ENCODE data around the gene DCC.

The DCC gene

DNA sequence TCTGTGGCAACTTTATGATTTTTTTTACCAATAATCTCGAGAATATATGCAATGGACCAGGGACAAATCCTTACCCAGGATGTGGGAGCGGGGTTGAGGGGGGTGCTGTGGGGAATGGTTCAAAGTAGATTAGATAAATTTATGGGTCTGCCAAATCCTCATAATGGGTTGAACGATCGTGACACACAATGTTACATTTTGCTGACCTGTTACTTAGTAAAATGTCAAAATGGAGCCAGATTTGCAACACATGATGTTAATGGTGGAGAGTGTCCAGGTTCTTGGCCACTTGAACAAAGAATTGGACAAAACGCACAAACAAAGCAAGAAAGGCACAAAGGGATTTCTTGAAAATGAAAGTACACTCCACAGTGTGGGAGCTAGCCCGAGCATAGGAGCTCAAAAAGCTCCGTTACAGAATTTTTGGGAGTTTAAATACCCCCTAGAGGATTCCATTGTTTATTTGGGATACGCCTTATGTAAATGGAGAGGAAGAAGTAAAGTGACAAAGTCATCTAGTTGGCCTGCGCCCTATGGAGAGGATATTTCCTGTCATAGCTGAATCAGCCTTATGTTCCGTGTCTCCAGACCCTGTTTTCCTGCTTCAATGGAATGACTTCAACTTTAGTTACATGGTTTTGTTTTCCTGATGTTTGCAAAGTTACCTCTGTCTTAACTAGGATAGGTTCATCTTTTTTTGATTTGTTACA is 776.0 kb downstream of the DCC start:
- no peak for DNase-seq

DNA sequence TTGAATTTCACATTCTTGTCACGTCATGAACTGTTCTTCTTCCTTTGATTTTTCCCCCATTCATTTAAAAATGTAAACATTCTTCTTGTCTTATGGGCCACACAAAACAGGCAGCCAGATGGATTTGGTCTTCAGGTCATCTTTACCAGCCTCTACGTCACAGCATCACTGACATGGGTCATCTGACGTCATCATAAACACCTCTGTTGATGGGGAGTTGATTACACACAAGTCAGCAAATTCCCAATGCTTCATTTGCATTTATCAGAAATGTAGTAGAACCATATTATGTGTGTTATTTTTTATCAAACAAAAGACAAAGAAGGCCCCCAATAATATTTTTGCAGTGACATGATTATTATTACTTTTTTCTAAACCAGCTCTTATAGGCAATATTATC is 777.9 kb downstream of the DCC start:
- no peak for DNase-seq

DNA sequence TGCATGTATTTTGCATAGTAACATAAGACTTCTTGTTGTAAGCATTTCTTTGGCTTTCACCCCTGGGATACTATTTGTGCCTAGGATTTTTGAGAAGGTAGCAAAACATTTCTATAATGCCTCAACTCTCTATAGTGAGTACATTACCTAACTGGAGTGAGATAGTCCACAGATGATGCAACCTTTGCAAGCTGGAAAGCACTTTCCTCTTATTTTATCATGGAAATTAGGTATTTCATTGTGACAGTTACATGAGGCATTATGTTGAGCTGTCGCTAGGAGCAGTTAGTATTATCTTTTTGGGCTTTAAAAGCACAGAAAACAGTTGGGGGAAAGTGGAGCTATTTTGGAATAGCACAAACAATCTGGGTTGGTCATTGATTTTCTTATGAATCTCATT is 786.2 kb downstream of the DCC start:
- no peak for DNase-seq

DNA sequence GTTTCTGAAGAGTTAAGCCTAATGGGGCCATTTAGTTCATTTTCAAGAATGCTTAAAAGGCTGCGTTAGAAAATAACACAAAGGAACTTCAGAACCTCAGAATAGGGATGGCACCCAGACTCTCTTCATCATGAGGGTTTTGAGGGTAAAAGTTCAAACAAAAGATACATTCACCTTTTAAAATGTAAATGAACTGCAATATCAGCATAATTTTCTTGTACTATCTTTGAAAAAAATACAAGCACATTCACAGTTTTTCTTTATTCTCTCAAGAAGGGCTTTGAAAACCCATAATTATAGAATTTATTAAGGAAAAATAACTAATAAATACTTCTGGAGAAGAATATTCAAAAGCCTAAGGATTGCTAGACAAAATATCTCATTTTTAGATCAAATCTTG is 791.0 kb downstream of the DCC start:
- no peak for DNase-seq

DNA sequence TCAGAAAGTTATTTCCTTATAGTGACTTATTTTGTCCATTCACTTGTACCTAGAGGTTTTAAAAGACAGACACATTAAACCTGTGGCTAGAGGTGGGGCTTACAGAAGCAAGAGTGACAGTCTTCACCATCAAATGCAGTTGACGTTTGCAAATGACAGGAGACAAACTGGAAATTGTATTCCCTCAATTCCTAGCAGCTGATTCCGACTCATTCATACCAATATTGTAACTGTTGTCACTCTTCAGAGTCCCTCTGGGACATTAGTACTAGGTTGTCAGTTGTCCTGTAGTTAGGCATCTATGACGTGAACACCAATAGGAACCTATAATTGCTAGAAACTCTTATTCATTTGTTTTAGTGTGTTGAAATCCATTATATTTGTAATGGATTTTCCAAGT is 794.7 kb downstream of the DCC start:
- DNase-seq = no peak

DNA sequence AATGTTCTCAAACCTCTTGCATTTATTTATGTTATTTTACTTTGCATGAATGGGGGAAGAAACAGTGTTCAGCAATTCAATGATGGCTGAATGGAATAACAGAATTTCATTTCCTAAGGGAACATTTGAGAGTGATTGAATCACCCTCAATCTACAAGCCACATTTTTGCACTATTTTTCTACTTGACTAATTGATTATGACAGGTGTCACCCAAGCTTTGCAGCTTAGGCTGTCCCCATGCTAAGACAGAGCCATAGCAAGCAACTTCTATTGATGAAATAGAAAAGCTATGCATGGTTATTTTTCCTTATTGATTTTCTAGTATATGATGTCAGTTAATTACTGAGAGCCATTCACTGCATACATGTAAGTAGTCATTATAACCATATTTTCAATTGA is 795.7 kb downstream of the DCC start:
- no peak for DNase-seq

DNA sequence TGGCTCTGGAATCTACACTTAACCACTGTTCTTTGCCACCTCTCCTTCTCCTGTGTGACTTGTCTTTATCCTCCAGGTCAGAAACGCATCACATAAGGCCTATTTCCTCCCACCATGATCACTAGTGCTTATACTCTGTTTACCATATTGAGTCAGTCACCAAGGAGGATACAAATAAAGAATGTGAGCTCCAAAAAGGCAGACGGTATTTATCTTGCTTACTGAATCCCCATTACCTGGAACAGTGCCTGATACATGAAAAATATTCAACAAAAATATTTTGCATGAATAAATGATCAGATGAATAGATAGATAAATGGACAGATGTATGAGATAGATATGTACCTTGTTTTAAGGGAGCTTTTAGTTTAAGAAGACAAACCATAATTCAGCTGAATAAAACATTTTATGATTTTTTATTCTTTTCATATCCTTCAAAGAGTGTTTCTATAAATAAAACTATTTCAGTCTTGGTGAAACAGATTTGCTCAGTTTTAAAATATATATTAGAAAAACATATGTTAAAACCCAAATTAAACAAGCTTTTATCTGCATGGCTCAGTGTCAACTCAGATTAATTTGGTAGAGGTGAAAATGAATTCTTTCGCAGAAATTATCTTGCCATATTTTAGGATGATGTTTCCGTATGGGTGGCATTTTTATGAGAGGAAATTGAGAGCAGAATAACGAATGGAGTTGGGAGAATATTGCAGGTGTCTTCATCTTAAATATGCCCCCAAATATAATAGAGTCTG is 799.9 kb downstream of the DCC start:
- DNase-seq = no peak

DNA sequence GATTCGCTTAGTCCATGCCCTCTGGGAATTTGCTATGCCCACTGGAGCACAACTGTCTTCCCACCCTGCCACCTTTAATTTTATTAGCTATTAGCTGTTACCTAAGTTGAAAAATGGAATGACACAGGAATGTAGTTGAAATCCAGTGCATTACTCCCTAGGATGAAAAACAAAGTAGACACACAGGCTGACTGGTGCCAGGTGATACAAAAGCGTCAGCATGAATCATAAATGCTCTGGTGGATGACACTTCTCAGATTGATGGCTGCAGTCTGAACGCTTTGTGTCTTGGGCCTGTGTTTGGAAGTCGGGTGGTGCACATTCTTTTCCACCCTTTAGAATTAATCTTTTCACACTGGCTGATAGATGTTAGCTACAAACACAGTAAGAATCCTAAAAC is 802.0 kb downstream of the DCC start:
- DNase-seq = no peak

DNA sequence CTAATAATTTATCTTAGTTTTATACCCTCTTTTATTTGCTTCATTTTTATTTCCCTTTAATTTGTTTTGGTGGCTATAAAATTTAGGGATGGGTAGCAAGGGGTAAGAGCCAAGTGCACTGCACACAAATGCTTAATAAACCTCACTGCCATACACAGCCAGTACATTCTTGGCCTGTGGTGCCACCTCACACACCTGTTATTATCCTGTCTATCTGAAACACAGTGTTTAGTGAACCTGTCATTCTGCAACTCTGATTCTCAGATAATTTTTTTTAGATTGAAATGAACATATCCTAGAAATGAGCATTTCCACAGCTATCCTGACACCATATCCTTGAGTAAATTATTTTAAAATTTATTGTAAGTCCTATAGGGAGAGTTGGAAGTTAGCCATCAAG is 807.5 kb downstream of the DCC start:
- DNase-seq = no peak

DNA sequence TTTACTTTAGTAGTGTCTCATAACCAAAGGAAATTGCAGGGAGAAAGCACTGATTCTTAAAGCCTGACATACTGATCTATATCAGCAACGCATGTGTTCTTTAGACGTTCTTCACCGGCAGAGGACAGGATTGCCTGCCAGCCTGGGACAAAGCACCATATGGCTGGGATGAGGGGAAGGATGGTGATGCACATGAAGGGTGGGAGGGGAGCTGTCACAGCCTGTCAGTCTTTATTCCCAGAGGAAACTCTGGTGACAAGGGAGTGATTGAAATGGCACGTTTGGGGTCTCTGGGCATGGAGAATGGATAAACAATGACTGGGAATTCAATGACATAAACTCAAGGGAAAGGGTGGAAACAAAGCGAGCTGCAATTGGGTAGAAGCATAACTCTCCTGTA is 808.1 kb downstream of the DCC start:
- no peak for DNase-seq

DNA sequence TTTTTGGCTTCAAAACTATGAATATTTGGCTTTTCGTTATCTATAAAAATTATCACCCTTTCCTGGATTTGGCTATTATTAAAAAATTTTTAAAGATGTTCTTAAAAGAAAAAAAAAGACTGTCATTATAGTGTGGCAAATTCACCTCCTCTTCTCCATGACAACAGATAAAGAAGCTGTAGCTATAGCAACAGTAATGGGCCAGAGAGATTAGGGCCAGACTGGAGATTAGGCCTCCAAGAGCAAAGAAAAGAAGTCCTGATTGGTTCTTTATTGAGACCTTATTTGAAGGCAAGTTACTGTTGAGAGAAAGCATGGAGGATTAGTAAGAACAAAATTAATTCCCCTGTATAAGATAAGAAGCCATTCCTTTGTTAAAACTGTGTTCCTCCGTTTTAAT is 812.5 kb downstream of the DCC start:
- DNase-seq = no peak

DNA sequence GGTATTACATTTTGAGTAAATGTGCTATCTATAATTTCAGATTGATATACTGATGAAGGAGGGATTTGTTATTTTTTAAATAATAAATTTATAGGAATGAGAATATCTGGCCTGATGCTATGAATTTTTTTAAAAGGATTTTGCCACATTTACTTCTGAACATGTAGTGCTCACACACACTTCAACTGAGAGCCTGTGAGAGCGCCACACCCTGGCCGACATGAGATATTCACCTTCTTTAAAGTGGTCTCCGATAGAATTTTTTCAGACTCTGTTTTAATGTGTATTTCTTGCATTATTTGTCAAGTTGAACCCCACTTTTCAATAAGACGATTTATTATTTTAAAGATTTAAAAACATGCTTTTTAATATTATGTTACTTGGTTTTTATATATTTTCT is 813.3 kb downstream of the DCC start:
- peak; percentile 4 to 33 for DNase-seq

DNA sequence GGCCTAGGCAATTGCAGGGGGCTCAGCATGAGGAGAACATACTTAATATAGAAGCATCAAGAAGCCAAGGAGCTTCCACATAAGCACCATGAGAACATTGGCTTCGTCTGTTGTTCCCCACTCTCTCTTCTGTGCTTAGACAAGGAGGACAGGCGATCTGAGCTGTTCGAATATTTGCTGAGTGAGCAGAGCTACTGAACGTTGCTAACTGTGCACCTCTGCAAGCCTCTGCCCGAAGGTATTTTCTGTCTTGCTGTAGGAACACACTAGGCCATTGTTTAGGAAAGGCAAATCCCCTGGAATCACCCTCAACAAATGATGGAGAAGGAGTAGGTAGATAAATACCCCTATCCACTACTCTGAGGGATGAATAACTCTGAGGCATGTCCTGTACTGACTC is 813.8 kb downstream of the DCC start:
- DNase-seq = no peak

DNA sequence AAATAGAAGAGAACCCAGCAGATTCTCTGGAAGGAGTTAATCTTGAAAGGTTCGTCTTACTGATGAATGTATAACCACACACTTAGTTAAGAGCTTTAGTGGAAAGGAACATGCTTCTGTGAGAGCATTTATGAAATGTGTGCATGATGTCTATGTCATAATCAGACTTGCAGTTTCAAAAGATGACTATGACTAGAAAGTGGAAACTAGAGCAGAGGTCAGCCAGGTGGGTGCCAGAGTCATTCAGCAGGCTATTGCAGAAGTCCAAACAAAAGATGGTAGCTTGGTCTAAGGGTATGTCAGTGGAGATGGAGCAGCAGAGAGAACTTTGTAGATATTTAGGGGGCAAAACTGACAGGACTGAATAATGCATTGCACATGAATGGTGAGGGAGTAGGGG is 825.8 kb downstream of the DCC start:
- DNase-seq = no peak

DNA sequence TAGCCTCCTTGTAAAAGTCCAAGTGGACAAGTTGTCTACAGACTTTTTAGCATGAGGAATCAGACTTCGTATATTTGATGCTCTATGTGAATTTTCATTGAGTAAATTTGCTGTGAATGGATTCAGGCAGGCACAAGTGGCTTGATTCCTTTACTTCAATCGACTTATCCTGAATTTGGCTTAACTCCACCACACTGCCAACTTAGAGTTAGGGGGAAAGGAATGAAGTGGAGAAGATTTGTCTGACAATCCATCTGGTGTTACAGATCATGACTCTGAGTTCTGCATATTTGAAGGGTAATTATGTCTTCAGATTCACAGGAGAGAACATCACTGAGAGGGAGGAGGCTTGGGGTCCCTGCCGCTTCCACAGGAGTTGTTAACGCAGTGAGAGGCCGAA is 829.3 kb downstream of the DCC start:
- no peak for DNase-seq

DNA sequence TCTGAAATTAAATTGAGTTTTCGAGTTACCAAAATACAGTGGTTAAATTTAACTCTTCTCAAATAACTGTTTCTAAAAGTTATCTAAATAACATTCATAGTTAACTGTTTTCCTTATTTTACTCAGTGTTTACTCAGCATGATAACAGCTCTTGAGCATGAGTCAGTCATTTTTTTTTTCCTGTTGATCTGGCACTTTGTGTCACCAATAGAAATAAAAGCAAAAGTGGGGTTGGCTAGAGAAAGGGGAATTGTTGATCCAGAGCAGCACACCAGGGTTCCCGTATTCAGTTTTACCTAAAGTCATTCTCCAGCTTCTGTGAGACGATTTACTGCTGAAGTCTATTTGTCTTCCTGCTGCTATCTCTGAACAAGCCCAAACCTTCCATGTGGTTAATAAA is 851.6 kb downstream of the DCC start:
- DNase-seq = no peak

DNA sequence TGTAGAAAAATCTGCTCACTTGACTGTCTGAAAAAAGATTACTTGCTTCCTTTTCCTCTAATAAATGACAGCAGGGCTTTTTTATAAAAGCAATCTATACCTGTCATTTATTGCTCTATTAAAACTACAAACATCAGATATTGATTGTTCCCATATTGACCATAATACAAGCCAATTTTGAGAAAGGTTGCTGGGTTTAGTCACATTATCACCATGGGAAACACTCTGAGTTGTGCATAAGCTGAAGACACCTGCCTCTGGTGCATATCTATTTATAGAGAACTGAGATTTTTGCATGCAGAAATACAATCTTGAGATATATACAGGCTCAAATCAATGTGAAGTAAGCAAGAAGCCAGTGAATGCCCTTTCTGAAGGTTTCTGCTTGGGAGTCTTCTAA is 853.9 kb downstream of the DCC start:
- DNase-seq = no peak

DNA sequence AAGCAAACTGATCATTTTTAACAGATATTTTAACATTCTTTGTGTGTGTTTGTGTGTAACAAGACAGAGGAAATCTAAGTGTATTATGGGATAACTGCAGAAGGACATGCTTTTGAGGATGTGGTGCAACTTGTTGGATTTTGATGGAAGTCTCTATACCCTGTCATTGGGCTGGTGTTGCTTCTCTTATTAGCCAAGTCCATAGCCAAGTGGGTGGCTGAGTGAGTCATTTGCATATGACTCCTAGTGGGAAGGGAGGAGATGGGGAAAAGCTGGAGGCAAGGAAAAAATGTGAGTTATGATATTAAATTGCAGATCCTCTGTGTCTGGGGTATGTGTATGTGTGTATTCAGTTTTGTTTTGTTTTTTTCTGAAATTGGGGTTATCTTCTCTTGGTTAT is 879.9 kb downstream of the DCC start:
- DNase-seq = no peak

DNA sequence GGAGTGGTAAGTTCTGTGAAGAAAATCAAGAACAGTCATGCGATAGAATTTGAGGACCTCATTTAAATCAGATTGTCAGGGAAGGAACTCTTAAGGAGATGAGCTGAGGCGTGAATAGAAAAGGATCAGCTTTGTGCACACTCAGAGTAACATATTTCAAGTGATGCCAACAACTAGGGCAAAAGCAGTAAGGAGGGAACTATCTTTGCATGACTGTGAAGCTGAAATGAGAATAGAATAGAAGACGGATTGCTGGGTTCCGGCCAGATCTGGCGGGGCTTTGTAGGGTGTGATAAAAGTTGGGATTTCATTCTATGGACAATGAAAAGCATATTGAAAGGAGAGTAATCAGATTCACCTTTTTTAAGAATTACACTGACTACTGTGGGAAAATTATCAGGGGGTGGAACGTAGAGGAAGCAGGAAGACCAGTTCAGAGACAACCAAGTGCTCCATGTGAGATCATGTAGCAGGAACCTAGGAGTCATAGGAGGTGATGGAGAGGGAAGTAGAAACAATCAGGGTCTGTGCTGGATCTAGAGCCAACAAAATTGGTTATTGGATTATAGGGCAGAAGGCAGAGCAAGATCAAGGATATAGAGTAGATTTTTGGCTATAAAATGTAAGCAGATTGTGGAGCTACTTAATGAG is 884.3 kb downstream of the DCC start:
- no peak for DNase-seq

DNA sequence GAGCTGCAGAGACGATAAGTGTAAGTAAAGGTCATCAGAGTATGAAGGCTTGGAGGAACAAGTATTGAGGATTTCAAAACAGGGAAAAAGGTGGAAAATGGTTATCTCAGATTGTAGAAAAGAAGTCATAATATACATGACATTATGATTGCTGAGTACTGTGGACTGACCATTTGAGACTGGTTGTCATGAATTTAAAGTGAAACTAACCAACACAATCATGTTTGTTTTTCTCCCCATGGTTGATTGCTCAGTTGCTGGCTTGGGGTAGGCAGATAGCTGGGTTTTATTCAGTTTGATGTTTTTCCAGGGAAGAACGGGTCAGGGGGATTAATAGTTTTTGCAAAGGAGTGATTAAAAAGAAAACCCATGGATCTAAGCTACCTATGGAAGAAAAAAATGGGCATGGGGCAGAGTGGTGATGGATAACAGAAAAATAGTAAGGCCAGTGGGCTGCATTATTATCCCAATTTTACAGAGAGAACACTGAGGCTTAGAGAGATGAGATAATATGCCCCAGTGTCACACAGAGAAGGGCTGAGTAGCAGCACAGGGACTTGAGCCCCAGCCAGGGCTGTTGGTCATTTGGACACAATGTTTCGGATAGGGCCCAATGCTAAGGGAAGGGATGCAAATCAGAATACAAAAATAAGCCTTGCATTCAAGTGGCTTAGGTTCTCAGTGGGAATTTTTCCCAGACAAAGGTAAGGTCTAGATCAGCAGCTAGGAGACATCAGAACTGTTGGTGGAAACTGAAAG is 885.7 kb downstream of the DCC start:
- no peak for DNase-seq

DNA sequence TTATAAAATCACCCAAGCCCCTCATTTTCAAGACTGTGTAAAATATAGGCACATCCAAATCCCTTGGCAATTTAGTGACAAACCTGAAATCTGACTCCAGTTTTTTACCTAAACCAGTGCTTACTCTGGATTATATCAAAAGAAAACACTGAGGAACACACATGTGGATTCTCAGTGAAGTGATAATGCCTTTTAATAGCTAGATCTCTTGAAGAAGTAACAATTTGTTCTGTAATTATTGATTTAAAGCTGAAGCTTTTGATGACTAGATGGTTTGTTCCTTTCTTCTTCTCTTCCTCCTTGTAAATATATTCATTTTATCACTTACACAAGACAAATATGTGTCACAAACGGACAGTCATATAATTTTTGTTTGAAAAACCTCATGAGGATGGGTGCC is 894.6 kb downstream of the DCC start:
- DNase-seq = no peak

DNA sequence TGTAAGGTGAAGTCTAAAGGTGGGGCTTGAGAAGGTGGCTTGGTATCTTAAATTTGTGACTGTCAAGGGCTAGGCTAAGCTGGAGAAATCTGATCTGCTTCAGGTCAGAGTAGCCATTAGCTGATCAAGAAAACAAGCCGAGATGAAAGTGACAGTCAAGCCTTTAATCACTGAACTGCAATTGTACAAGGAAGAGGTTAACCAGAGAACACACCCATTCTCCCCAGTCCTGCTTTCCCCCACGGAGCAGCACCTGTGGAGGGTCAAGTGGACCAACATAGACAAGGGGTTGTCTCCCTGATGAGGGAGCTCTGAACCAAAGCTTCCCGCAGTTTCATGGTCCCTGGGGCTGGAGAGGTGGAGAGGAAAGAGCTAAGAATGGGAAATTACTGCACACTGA is 901.2 kb downstream of the DCC start:
- no peak for DNase-seq

DNA sequence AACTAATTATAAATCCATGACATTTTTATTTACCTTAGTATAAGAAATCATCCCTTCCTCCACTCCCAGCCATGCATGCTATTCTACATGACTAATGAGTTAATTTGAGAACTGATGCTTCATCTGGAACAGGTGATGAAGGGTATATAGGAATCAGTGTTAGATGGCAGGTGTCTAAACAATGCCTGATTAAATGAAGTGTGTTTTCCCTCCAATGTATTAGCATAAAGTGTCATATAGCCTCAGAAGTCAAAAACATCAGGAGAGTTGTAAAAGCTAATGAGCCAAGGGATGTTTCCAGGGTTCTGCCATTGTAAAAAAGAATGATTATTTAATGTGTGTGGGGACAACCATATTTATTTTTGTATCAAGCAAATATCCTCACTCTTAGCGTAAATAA is 913.8 kb downstream of the DCC start:
- no peak for DNase-seq

DNA sequence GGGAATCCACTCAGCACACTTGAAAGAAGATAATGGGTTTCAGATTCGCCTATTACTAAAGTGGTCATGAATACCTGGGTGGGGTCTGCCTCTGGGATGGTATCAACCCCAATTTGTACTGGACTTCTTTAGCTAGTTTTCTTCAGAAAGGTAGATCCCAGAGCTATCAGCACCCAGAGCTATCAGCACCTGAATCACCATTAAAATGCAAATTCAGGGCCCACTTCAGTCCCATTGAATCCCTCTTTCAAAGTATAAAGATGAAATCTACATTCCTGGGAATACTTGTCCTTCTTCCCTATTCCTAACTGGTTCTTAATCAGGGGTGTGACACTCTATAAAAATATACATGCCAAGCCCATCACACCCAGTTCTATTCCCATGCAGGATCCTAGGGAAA is 914.3 kb downstream of the DCC start:
- DNase-seq = no peak
